HG02943 (cell line): ENCODE measurements around the gene POLR2L.

Source experiments
- ATAC-seq: cut with Tn5 transposase; IDR thresholded peaks from one replicate; pipeline ENCODE4 v1.9.1; 2021; ENCODE audit warnings: mild to moderate bottlenecking, low read depth, moderate library complexity; ENCODE audit not compliant: unreplicated experiment

The POLR2L gene

DNA sequence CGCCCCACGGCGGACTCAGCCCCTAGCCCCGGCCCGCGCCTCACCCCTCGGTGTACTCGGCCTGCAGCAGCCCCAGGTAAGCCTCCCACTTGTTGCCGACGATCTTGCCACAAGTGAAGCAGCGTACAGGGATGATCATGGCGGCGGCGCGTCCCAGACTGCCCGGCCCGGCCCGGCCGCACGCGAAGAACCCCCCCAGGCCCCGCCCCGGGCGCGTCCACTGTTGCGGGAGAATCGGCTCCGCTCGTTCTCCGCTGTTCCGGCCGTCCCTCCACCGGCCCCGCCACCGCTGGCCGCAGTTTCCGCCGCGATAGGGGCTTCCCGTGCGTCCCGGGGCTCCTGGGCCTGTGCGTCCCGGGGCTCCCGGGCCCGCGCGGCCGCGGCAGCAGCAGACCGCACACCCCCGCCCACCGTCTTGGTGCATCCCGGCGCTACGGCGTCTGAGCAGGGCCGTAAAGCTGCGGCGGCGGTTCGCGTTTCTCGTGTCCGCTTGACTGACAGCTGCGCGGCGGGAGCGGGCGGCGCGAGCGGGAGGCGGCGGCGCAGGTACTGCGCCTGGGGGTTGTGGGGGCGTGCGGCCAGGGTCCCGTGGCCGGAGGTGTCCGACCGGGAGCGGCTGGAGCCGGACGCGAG is at the start of gene POLR2L, which contains the start of gene TSPAN4:
Gene POLR2L, minus strand, starts transcription at position 160 of the 633 bp plus-strand sequence. Its CDS starts 21 bp downstream, at position 139.
Gene TSPAN4, plus strand, starts transcription at position 483 of the 633 bp plus-strand sequence. CDS start 7,453 bp downstream, outside the sequence.
- ATAC-seq = peak; percentile 71

DNA sequence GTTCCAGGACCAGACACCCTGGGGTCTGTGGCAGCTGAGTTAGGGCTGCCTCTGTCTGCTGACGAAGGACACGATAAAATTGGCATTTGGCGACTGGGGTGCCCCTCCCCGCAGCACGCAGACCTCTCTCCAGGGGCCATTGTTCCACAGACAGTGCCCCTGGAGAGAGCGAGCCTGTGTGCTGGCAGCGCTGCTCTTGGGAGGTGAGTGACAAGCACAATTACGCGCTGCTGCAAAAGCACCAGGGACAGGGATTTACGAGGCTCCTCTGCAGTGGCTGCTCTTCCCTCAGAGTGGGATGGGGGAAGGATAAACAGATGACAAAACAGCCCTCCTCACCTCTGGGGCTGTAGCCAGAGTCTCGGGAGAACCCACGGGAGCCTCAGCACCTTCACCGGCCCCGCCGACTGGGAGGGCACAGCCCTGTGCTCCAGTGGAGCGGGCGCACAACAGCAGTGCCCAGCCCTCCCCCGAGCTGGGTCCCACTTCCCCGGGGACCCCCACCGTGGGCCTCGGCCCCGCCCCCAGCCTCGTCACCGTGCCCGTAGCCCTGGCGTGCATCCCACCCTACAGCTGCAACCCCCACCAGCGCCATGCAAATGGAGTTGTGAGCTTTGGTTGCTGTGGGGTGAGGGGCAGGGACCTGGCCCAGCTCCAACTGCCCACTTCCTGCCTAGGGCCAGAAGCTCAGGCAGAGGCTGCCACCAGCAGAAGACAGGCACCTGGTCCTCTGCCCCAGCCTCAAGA is 48.6 kb upstream of the POLR2L start:
- no peak for ATAC-seq

- no peak for ATAC-seq
Observed at GRCh38 chr11:889687-890475, 47.6 kb upstream of the POLR2L start.

GRCh38 chr11:889257-889656 is 46.9 kb upstream of the POLR2L start:
- no peak for ATAC-seq

- ATAC-seq = no peak
Observed at GRCh38 chr11:888310-889212, 46.2 kb upstream of the POLR2L start.

GRCh38 chr11:887589-887988 is 45.3 kb upstream of the POLR2L start:
- no peak for ATAC-seq

GRCh38 chr11:886568-886967 is 44.2 kb upstream of the POLR2L start:
- no peak for ATAC-seq

DNA sequence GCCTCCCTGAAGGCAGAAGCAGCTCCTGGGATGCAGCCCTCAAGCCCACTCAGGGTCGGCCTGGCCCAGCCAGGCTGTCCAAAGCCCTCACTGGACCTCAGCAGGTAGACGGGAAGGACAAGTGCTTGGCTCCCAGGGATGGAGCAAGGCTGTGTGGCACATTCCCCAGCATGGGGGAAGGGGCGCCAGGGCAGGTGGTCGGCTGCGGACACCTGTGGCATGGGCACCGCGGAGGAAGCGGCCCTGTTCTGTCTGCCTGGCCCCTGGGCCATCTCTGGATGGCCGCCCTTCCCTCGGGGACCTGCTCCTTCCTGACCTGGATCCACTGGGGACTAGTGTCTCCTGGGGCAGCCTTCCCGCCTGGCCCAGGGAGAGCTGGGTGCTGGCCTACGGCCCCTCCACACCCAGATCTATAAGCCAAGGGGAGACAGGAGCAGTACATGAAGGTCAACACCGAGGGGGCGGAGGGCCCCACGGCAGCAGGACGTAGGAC is 42.3 kb upstream of the POLR2L start:
- no peak for ATAC-seq

DNA sequence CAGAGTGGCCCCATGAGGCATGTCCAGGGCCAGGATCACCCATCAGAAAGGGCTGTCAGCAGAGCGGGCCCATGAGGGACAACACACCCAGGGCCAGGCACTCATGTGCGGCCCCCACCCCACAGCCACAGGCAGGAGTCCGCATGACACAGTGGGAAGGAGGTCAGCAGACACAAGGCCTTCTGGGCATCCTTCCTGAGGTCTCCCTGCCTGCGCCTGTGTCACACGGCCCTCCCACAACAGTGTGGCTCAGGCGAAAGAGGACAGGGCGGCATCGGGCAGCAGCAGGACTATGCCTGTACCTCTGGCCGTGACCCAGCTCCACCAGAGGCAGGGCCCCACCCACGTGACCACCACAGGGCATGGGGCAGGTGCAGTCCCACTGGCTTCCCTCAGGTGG is 41.2 kb upstream of the POLR2L start:
- no peak for ATAC-seq

DNA sequence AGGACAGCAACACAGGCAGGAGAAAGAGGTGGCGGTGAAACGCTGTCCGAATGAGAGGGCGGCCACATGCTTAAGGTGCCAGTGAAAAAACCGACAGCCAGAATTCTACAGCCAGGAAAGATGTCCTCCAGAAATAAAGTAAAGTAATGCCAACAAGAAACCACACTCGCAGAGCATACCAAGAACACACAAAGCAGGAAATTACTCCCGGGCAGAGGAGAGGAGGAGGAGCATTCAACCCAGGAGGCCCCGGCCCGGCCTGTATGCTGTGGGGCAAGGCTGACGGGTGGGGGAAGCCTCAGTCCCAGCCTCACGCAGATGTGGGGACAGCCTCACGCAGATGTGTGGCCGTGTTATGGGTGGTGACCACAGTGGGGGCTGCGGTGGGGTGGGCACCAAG is 40.3 kb upstream of the POLR2L start:
- ATAC-seq = no peak

GRCh38 chr11:880447-880846 is 38.1 kb upstream of the POLR2L start:
- no peak for ATAC-seq

DNA sequence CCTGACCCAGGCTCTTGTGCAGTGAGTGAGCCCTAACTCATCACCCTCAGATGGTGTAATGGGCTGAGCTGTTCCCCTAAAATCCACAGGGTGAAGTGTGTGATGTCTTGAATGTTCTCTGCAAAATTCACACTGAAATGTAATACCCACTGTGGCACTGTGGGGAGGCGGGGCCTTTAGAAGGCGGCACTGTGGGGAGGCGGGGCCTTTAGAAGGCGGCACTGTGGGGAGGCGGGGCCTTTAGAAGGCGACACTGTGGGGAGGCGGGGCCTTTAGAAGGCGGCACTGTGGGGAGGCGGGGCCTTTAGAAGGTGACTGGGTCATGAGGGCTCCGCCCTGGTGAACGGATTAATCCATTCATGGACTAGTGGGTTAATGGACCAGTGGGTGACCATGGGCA is 35.2 kb upstream of the POLR2L start:
- ATAC-seq = no peak

GRCh38 chr11:876545-876944 is 34.2 kb upstream of the POLR2L start:
- ATAC-seq = no peak

DNA sequence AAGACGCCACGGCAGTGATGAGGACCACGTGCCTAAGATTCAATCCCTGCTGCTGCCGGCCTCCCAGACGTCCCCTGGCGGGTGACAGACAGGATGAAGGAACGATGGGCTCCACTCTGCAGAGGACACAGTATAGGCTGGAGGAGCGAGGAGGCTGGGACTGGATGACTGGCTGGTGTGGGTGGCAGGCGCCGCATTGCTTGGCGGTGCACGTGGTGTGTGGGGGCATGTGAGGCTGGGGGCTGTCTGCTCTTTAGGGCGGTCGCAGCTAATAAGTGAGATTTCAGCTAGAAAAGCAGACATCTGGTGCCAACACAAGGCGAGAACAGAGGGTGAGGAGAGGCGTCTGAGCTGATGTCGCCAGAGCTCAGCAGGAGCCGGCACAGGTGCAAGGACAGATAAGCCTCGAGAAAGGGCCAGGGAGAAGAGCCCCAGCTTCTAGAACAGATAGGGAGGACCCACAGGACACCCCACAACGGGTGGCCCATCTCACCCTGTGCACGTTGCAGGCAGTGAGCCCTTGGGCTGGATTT is 33.5 kb upstream of the POLR2L start:
- ATAC-seq = no peak

DNA sequence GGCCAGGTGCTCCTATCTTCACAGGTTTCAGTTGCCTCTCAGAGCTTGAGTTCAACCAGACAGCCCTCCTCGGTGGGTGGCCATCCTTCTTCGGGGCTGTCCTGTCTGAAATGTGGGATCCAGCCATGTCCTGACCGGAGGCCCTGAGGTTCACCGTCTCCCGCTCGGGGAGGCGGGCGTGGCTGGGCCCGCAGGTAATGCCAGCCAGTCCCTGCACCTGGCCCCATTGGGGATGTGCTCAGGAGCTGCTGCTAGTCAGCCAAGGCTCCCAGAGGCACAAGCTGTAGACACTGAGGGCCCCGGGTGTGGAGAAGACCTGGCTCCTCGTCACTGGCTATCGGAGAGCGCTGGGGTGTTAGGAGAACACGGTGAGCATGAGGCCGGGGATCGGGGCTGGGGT is 32.9 kb upstream of the POLR2L start:
- ATAC-seq = no peak

DNA sequence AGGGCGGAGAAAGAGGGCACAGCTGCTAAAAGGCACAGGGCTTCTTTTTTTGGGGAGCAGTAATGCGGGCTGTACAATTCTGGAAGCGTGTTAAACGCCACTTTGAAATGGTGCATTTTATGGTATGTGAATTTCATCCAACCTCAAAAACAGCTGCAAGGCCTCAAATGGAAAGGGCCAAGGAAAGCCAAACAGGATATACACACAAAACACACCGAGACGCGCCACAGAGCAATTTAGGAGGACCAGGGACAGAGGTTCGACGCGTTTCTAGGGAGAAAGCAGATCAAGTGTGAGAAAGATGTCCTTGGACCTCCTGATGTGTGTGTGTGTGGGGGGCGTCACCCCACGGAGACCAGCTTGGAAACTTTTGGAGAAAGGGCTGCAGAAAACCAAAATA is 31.4 kb upstream of the POLR2L start:
- no peak for ATAC-seq

GRCh38 chr11:872799-873198 is 30.5 kb upstream of the POLR2L start:
- no peak for ATAC-seq

DNA sequence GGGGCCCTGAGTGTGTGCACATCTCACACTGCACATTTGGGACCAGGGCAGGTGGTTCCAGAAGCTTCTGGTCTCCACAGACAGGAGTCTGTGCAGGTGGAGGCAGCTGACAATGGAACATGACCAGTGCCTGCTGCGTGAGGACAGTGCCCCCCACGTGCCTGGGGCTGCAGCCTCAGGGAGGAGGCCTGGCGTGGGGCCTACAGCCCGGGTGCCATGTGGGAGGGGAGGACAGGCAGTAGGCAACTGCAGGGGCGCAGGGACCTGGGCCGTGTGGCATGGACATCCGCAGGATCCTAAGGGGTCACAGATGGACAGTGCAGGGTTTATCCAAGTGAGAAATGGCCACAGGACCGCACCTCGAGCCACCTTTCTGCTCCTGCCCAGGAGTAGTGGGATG is 29.1 kb upstream of the POLR2L start:
- ATAC-seq = no peak

GRCh38 chr11:870418-870817 is 28.1 kb upstream of the POLR2L start:
- ATAC-seq = no peak

GRCh38 chr11:870127-870413 is 27.7 kb upstream of the POLR2L start:
- ATAC-seq = no peak
